Vagina (tissue), 2 donors: ENCODE results near the gene C13orf46. TPM values are rescaled to one million over a fixed set of nuclear protein-coding genes. Genes with fewer than 3 reads are reported as not detected.

Experiments used
- DNase-seq, 2 donors: peaks; one replicate each; pipeline ENCODE4 v3.0.0-alpha.2; 2017; ENCODE audit errors: extremely low spot score in 2 of 2
- H3K27ac ChIP-seq: fragments of 200-600 bp; sonication (generic); one replicate; pipeline ENCODE4 v1.5.1; 2019
- H3K27me3 ChIP-seq: fragments of 200-600 bp; sonication (generic); one replicate; pipeline ENCODE4 v1.5.1; 2019
- H3K36me3 ChIP-seq, 2 donors: fragments of 200-600 bp; sonication (generic); one replicate each; pipeline ENCODE4 v1.5.1; 2017 to 2019
- H3K4me1 ChIP-seq: fragments of 200-600 bp; sonication (generic); one replicate; pipeline ENCODE4 v1.5.1; 2019
- H3K4me3 ChIP-seq, 2 donors: fragments of 200-600 bp; sonication (generic); 1 replicate in 1 of 2; 2 replicates in 1 of 2; pipeline ENCODE4 v1.5.1; 2016 to 2019
- H3K9me3 ChIP-seq: fragments of 200-600 bp; sonication (generic); one replicate; pipeline ENCODE4 v1.5.1; 2019
- CTCF ChIP-seq, 3 experiments: fragments of 450-650 bp in 2 of 3; fragments of 200-600 bp in 1 of 3; sonication (generic) in 1 of 3; IDR thresholded peaks; one replicate each; pipeline ENCODE4 v1.5.1; 2017 to 2019; ENCODE audit warnings: antibody characterized with exemption in 3 of 3, mild to moderate bottlenecking in 2 of 3, moderate library complexity in 2 of 3
- POLR2A ChIP-seq, 2 donors: fragments of 450-650 bp; IDR thresholded peaks; one replicate each; pipeline ENCODE4 v1.6.1; 2017; ENCODE audit warnings: antibody characterized with exemption in 2 of 2, mild to moderate bottlenecking in 2 of 2, moderate library complexity in 2 of 2
- POLR2AphosphoS5 ChIP-seq, 2 donors: sonication (generic); formaldehyde crosslinking; IDR thresholded peaks; one replicate each; pipeline ENCODE4 v1.9.0; 2017; ENCODE audit warnings: antibody characterized with exemption in 2 of 2, mild to moderate bottlenecking in 2 of 2, low read depth in 1 of 2; ENCODE audit not compliant: insufficient read depth in 1 of 2
- intact Hi-C: fragments of 100-400 bp; cut with DNase I; formaldehyde crosslinking; loops from one replicate; pipeline ENCODE4 v1.15.1; 2023
- total RNA-seq: library from RNA; depleted of rRNA; stranded (reverse); fragments of >200 nt; gene quantifications from one replicate; pipeline ENCODE4 v1.2.3, GENCODE V29; 2016

Gene C13orf46
- total RNA-seq, 1 donor from 2014 or later = not detected

- no peak overlapping the region for H3K27ac ChIP-seq
- intact Hi-C loops = no loop called here
- DNase-seq = no peak
- no peak for TF ChIP-seq POLR2A (IDR thresholded peaks at IDR 0.05)
- H3K36me3 ChIP-seq = no peaks in the 10 kb centered on the region
- no peaks in the 10 kb centered on the region for H3K9me3 ChIP-seq
- H3K27me3 ChIP-seq = no peaks in the 10 kb centered on the region
- no peak overlapping the region for H3K4me3 ChIP-seq
- peaks cover 24% of the 10 kb centered on the region for H3K4me1 ChIP-seq
These were observed 35.6 kb downstream of the C13orf46 start for GRCh38 chr13:113938246-113938645.

DNA sequence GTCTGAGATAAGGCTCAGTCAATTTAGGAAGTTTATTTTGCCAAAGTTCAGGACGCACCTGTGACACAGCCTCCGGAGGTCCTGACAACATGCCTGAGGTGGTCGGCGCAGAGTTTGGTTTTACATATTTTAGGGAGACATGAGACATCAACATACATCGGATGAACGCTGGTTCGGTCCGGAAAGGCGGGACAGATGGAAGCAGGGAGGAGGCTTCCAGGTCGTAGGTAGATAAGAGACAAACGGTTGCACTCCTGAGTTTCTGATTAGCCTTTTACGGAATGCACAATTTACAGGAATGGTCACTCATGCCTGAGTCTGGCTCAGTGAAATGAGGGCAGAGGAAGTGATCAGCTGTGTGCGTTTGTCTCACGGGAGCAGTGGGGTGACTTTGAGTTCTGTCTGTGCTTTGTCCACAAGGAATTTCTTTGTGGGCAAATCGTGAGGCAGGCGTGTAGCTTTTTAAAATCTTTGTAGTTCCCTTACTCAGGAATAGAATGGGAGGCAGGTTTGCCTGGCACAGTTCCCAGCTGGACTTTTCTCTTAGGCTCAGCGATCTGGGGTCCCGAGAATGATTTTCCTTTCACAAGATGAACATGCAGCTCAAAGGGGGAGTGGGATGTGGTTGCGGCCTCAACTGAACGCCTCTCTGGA lies 36.2 kb downstream of the C13orf46 start:
- no peak overlapping the region for H3K27ac ChIP-seq
- TF ChIP-seq POLR2AphosphoS5 (IDR thresholded peaks at IDR 0.05; ENCODE audit: insufficient read depth in 1 of 2, low read depth in 1 of 2) (no peak), CTCF (IDR thresholded peaks at IDR 0.05) (no peak), POLR2A (IDR thresholded peaks at IDR 0.05) (no peak)
- H3K27me3 ChIP-seq = no peaks in the 10 kb centered on the region
- no peak for DNase-seq
- H3K36me3 ChIP-seq = no peaks in the 10 kb centered on the region
- intact Hi-C loops = no loop called here
- no peaks in the 10 kb centered on the region for H3K9me3 ChIP-seq
- H3K4me1 ChIP-seq = peaks cover 24% of the 10 kb centered on the region
- no peak overlapping the region for H3K4me3 ChIP-seq

GRCh38 chr13:113937073-113937472 lies 36.8 kb downstream of the C13orf46 start:
- no peak overlapping the region for H3K27ac ChIP-seq
- H3K4me1 ChIP-seq = peaks cover 24% of the 10 kb centered on the region
- no peak overlapping the region for H3K4me3 ChIP-seq
- H3K9me3 ChIP-seq = no peaks in the 10 kb centered on the region
- DNase-seq = no peak
- intact Hi-C loops = no loop called here
- no peaks in the 10 kb centered on the region for H3K27me3 ChIP-seq
- no peaks in the 10 kb centered on the region for H3K36me3 ChIP-seq
- TF ChIP-seq CTCF (IDR thresholded peaks at IDR 0.05) (no peak), POLR2AphosphoS5 (IDR thresholded peaks at IDR 0.05; ENCODE audit: insufficient read depth in 1 of 2, low read depth in 1 of 2) (no peak), POLR2A (IDR thresholded peaks at IDR 0.05) (no peak)

DNA sequence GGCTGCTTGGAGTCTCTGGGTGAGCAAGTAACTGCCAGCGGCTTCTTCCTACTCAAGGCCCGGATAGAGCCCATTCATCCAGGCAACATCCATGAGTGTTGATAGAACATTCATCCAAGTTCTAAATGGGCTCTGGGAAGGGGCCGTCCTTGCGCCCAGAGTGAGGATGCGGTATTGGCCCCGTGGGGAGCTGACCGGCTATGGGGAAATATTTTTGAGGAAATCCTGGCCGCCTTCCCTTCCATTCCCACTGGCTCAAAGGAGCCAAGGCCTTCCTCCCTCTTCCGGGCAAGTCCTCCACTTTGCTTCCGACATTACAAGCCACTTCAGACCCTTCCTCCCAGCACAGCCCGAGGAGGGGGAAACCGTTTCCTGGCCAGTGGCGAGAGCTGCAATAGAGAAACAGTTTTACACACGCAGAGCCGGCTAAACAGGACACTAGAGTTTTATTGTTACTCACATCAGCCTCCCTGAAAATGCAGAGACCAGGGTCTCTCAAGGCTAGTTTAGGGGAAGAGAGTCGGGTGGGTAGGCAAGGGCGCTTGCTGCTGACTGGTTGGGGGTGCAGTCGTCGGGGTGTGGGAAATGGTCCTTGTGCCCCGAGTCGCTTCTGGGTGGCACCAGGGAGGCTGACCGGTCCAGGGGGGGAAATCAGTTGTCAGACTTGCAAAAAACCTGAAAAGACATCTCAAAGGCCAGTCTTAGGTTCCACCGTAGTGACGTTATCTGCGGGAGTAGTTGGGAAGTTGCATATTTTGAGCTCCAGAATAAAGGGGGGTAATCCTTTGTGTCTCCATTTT lies 37.5 kb downstream of the C13orf46 start:
- Histone ChIP-seq H3K9me3 (no peaks in the 10 kb centered on the region), H3K4me3 (no peak overlapping the region), H3K4me1 (peaks cover 24% of the 10 kb centered on the region), H3K36me3 (no peaks in the 10 kb centered on the region), H3K27me3 (no peaks in the 10 kb centered on the region), H3K27ac (no peak overlapping the region)
- intact Hi-C loops = no loop called here
- no peak for TF ChIP-seq CTCF (IDR thresholded peaks at IDR 0.05)
- no peak for TF ChIP-seq POLR2A (IDR thresholded peaks at IDR 0.05)
- TF ChIP-seq POLR2AphosphoS5 (IDR thresholded peaks at IDR 0.05; ENCODE audit: insufficient read depth in 1 of 2, low read depth in 1 of 2) = no peak
- no peak for DNase-seq

DNA sequence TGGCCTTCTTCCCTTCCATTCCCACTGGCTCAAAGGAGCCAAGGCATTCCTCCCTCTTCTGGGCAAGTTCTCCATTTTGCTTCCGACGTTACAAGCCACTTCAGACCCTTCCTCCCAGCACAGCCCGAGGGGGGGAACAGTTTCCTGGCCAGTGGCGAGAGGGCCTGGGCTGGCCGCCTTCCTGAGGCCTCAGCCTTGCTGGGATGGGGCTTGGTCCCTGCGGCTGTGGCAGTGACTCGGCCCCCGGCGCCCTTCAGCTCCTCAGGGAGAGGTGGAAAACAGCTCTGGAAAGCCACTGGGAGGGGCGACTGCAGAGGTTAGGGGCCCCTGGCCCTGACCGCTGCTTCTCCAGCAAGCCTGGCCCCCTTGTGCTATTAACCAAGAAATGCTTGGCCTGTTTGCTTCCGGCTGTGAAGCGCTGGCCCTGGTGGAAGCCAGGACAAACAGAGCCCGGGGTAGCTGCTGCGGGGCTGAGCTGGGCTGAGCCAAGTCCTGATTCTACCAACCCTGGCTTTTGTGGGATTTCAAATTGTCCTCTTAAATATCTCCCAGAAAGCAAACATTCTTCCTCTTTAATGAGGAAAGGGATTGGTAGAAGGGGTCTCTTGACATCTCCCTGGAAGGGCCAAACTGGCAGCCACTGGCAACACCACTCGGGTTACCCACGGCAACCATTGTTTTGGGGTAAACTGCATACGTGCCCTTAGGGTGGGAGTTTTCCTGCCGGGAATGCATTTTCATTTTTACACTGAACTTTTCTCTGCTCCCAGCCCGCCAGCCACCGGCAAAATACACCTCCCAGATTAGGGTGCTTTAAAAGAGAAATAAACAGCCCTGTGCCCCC lies 38.7 kb downstream of the C13orf46 start:
- no peaks in the 10 kb centered on the region for H3K27me3 ChIP-seq
- peak overlapping the region; percentile 72 for H3K27ac ChIP-seq
- no peaks in the 10 kb centered on the region for H3K9me3 ChIP-seq
- intact Hi-C loops = no loop called here
- H3K4me1 ChIP-seq = peaks cover 26% of the 10 kb centered on the region
- no peak for TF ChIP-seq CTCF (IDR thresholded peaks at IDR 0.05)
- TF ChIP-seq POLR2AphosphoS5 (IDR thresholded peaks at IDR 0.05; ENCODE audit: insufficient read depth in 1 of 2, low read depth in 1 of 2) = no peak
- no peak for TF ChIP-seq POLR2A (IDR thresholded peaks at IDR 0.05)
- H3K4me3 ChIP-seq = no peak overlapping the region
- no peak for DNase-seq
- no peaks in the 10 kb centered on the region for H3K36me3 ChIP-seq
